HCT116 (cell line): ENCODE results near the gene EXOC6B.

Experiments
- SIN3A ChIP-seq: IDR thresholded peaks from 2 replicates; pipeline ENCODE4 v1.6.1; 2012; ENCODE audit warnings: low read depth
- TF ChIP-seq, protein P1 (sequence below), 3 experiments: fragments of 200-600 bp in 1 of 3; sonication (generic) in 1 of 3; IDR thresholded peaks in 2 of 3; conservative IDR thresholded peaks in 1 of 3; 2 replicates each; pipeline ENCODE4 v1.5.1; 2012 to 2017; ENCODE audit warnings: low read depth in 2 of 3, low read length in 2 of 3, antibody characterized with exemption in 1 of 3, borderline replicate concordance in 1 of 3, control low read depth in 1 of 3, mild to moderate bottlenecking in 1 of 3, mixed read lengths in 1 of 3, mixed run types in 1 of 3, moderate library complexity in 1 of 3; ENCODE audit not compliant: insufficient read depth in 1 of 3

DNA sequence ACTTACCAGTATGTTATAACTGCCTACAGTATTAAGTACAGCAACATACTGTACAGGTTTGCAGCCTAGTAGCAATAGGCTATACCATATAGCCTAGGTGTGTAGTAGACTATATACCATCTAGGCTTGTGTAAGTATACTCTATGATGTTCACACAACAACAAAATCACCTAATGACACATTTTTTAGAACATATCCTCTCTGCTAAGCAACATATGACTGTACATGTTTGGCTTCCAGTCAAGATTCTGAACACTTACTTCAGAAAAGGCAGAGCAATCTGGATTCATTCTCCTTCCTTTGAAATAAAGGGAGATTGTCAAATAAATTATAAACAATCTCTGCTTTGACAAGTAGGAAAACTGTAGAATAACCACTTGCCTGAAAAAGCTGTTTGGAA is 81.8 kb downstream of the EXOC6B start:
- TF ChIP-seq, protein P1, sequence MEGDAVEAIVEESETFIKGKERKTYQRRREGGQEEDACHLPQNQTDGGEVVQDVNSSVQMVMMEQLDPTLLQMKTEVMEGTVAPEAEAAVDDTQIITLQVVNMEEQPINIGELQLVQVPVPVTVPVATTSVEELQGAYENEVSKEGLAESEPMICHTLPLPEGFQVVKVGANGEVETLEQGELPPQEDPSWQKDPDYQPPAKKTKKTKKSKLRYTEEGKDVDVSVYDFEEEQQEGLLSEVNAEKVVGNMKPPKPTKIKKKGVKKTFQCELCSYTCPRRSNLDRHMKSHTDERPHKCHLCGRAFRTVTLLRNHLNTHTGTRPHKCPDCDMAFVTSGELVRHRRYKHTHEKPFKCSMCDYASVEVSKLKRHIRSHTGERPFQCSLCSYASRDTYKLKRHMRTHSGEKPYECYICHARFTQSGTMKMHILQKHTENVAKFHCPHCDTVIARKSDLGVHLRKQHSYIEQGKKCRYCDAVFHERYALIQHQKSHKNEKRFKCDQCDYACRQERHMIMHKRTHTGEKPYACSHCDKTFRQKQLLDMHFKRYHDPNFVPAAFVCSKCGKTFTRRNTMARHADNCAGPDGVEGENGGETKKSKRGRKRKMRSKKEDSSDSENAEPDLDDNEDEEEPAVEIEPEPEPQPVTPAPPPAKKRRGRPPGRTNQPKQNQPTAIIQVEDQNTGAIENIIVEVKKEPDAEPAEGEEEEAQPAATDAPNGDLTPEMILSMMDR (IDR thresholded peaks at IDR 0.05 in 2 of 3, conservative IDR thresholded peaks at IDR 0.05 in 1 of 3; ENCODE audit: borderline replicate concordance in 1 of 3, insufficient read depth in 1 of 3, low read depth in 2 of 3, low read length in 2 of 3): no peak
- TF ChIP-seq SIN3A: no peak
